Measurements from ENCODE around the gene NR3C2.

The NR3C2 gene

GRCh38 chr4:148095346-148095923, 346.8 kb downstream of the NR3C2 start:
- no peak for TF ChIP-seq CTCF (IDR thresholded peaks at IDR 0.05; ENCODE audit: insufficient read depth, low read length, poor library complexity, severe bottlenecking)
- no peak for TF ChIP-seq EZH2phosphoT487 (conservative IDR thresholded peaks at IDR 0.05; ENCODE audit: low read length)
- Histone ChIP-seq H3K27ac (ENCODE audit: low read depth, low read length) (no peak overlapping the region), H3K4me2 (ENCODE audit: low read depth, low read length, poor library complexity, severe bottlenecking) (no peak overlapping the region), H3K9me2 (replicated peaks; ENCODE audit: insufficient read depth, low read length) (no peaks in the 10 kb centered on the region), H3K9me3 (ENCODE audit: insufficient read depth, low read length) (no peaks in the 10 kb centered on the region), H3K79me2 (ENCODE audit: insufficient read depth, low read length) (no peaks in the 10 kb centered on the region), H3K9ac (ENCODE audit: low read length) (no peak overlapping the region), H3K27me3 (ENCODE audit: low read length) (no peaks in the 10 kb centered on the region), H4K20me1 (ENCODE audit: low read depth, low read length) (no peaks in the 10 kb centered on the region), H2AFZ (ENCODE audit: low read depth, low read length, severe bottlenecking) (no peak overlapping the region), H3K4me3 (ENCODE audit: insufficient read depth, low read length, poor library complexity, severe bottlenecking) (no peak overlapping the region), H3K36me3 (ENCODE audit: low read length) (no peaks in the 10 kb centered on the region), H3F3A (ENCODE audit: insufficient read depth) (no peaks in the 10 kb centered on the region)

- Histone ChIP-seq H3K4me3 (ENCODE audit: insufficient read depth, low read length, poor library complexity, severe bottlenecking) (no peak overlapping the region), H2AFZ (ENCODE audit: low read depth, low read length, severe bottlenecking) (no peak overlapping the region), H3K79me2 (ENCODE audit: insufficient read depth, low read length) (no peaks in the 10 kb centered on the region), H3K9me3 (ENCODE audit: insufficient read depth, low read length) (no peaks in the 10 kb centered on the region), H3K4me2 (ENCODE audit: low read depth, low read length, poor library complexity, severe bottlenecking) (no peak overlapping the region), H3K9ac (ENCODE audit: low read length) (no peak overlapping the region), H3F3A (ENCODE audit: insufficient read depth) (no peaks in the 10 kb centered on the region), H4K20me1 (ENCODE audit: low read depth, low read length) (no peaks in the 10 kb centered on the region), H3K9me2 (replicated peaks; ENCODE audit: insufficient read depth, low read length) (no peaks in the 10 kb centered on the region), H3K36me3 (ENCODE audit: low read length) (no peaks in the 10 kb centered on the region), H3K27me3 (ENCODE audit: low read length) (no peaks in the 10 kb centered on the region), H3K27ac (ENCODE audit: low read depth, low read length) (no peak overlapping the region)
- TF ChIP-seq EZH2phosphoT487 (conservative IDR thresholded peaks at IDR 0.05; ENCODE audit: low read length) (no peak), CTCF (IDR thresholded peaks at IDR 0.05; ENCODE audit: insufficient read depth, low read length, poor library complexity, severe bottlenecking) (no peak)
Measured at GRCh38 chr4:148094149-148094548, 348.1 kb downstream of the NR3C2 start.

GRCh38 chr4:148093065-148093464, 349.1 kb downstream of the NR3C2 start:
- no peak overlapping the region for H3K4me2 ChIP-seq (ENCODE audit: low read depth, low read length, poor library complexity, severe bottlenecking)
- H3K9me3 ChIP-seq (ENCODE audit: insufficient read depth, low read length) = no peaks in the 10 kb centered on the region
- no peaks in the 10 kb centered on the region for H3K27me3 ChIP-seq (ENCODE audit: low read length)
- no peaks in the 10 kb centered on the region for H3K9me2 ChIP-seq (replicated peaks; ENCODE audit: insufficient read depth, low read length)
- H3K4me3 ChIP-seq (ENCODE audit: insufficient read depth, low read length, poor library complexity, severe bottlenecking) = no peak overlapping the region
- H3K9ac ChIP-seq (ENCODE audit: low read length) = no peak overlapping the region
- no peaks in the 10 kb centered on the region for H3K36me3 ChIP-seq (ENCODE audit: low read length)
- no peaks in the 10 kb centered on the region for H4K20me1 ChIP-seq (ENCODE audit: low read depth, low read length)
- H3K79me2 ChIP-seq (ENCODE audit: insufficient read depth, low read length) = no peaks in the 10 kb centered on the region
- no peak overlapping the region for H3K27ac ChIP-seq (ENCODE audit: low read depth, low read length)
- TF ChIP-seq CTCF (IDR thresholded peaks at IDR 0.05; ENCODE audit: insufficient read depth, low read length, poor library complexity, severe bottlenecking) (no peak), EZH2phosphoT487 (conservative IDR thresholded peaks at IDR 0.05; ENCODE audit: low read length) (no peak)
- H3F3A ChIP-seq (ENCODE audit: insufficient read depth) = no peaks in the 10 kb centered on the region
- H2AFZ ChIP-seq (ENCODE audit: low read depth, low read length, severe bottlenecking) = no peak overlapping the region
